ENCODE measurements around the gene ARHGEF28. TPM values are rescaled to one million over a fixed set of nuclear protein-coding genes. Genes with fewer than 3 reads are reported as not detected.

ARHGEF28 gene
- total and polyA plus RNA-seq, 2 of the 13 experiments (the other 11 are each of a cell fraction or from before 2014, with no cell fraction given), result 17.4 to 34.1 TPM

- ChIA-PET CTCF (ENCODE audit: low intra/inter-chr PET ratio, low total read pairs) (interaction anchor here (1.0 kb wide), 1 partner anchor 704 kb away, joined by 4 read pairs; no protein-coding TSS in a partner anchor), POLR2A (no interaction called here)
- Histone ChIP-seq H3K9ac (ENCODE audit: insufficient read depth, low read depth, low read length) (no peak overlapping the region), H3K27ac (ENCODE audit: extremely low read length, insufficient read depth, low read length) (no peak overlapping the region), H4K20me1 (ENCODE audit: insufficient read depth, low read length) (no peaks in the 10 kb centered on the region), H3K4me1 (ENCODE audit: insufficient read depth, low read length) (peaks cover 36% of the 10 kb centered on the region), H3K27me3 (ENCODE audit: control insufficient read depth in 1 of 2, insufficient read depth in 2 of 2, low read length in 2 of 2) (no peaks in the 10 kb centered on the region), H3K4me3 (replicated peaks in 1 of 3; ENCODE audit: insufficient read depth in 1 of 3, low read depth in 2 of 3, low read length in 3 of 3) (no peak overlapping the region), H3K36me3 (replicated peaks in 1 of 2; ENCODE audit: control insufficient read depth in 1 of 2, insufficient read depth in 2 of 2, low read length in 2 of 2) (peaks cover 2 to 12% of the 10 kb centered on the region in 2 experiments; a peak in 2 of 5 replicates), H3K4me2 (ENCODE audit: low read depth, low read length) (no peak overlapping the region), H3K79me2 (ENCODE audit: insufficient read depth, low read length) (no peaks in the 10 kb centered on the region), H2AFZ (ENCODE audit: low read length) (no peak overlapping the region), H3K9me3 (ENCODE audit: low read length) (peaks cover 4% of the 10 kb centered on the region; the same call in 1 of the 2 replicates)
- 87% methylated on average over 7 of the region's 7 CpGs for WGBS (ENCODE audit: low lambda C conversion rate)
- DNase-seq (ENCODE audit: low spot score) (no peak), FAIRE-seq (no peak), ATAC-seq (no peak)
- intact Hi-C loops (cut with micrococcal nuclease; ENCODE audit: unreplicated experiment), result no loop called here
- in situ Hi-C loops (cut with HindIII; ENCODE audit: extremely low pct_ligation_motif_present, low pct_unique_long_range_greater_than_20kb), result no loop called here
- no peak for TF ChIP-seq SIN3B (IDR thresholded peaks at IDR 0.05; ENCODE audit: low read length)
- 0 out of 2 replicates have a peak, but pooled peaks have one; percentile 2 for TF ChIP-seq SMC3 (IDR thresholded peaks at IDR 0.05; ENCODE audit: low read length)
- TF ChIP-seq STAG1 (CRISPR knock-in tag; IDR thresholded peaks at IDR 0.05), result peak; percentile 41
- peak; percentile 38 for TF ChIP-seq CTCF (CRISPR knock-in tag; IDR thresholded peaks at IDR 0.05)
- BruUV-seq (replicated peaks), result no TSS peak
Measured at GRCh38 chr5:73945505-73945904, 319.5 kb downstream of the ARHGEF28 start.

- FAIRE-seq (peak; percentile 88), DNase-seq (ENCODE audit: low spot score) (peak; percentile 75), ATAC-seq (peak; percentile 80)
- H3K27me3 ChIP-seq (ENCODE audit: control insufficient read depth in 1 of 2, insufficient read depth in 2 of 2, low read length in 2 of 2), result no peaks in the 10 kb centered on the region
- no peak overlapping the region for H3K9ac ChIP-seq (ENCODE audit: insufficient read depth, low read depth, low read length)
- CTCF ChIA-PET (ENCODE audit: low intra/inter-chr PET ratio, low total read pairs), result interaction anchor here (0.9 kb wide), 1 partner anchor 695 kb away, joined by 3 read pairs; the partner anchor contains the start of gene ENC1
- H3K9me3 ChIP-seq (ENCODE audit: low read length), result peaks cover 4% of the 10 kb centered on the region; the same call in 1 of the 2 replicates
- POLR2A ChIA-PET, result no interaction called here
- no peak overlapping the region for H3K27ac ChIP-seq (ENCODE audit: extremely low read length, insufficient read depth, low read length)
- no TSS peak for BruUV-seq (replicated peaks)
- intact Hi-C loops (cut with micrococcal nuclease; ENCODE audit: unreplicated experiment) (no loop called here), in situ Hi-C loops (cut with HindIII; ENCODE audit: extremely low pct_ligation_motif_present, low pct_unique_long_range_greater_than_20kb) (no loop called here)
- 3% methylated on average over 5 of the region's 5 CpGs for WGBS (ENCODE audit: low lambda C conversion rate)
- H3K4me2 ChIP-seq (ENCODE audit: low read depth, low read length), result peak overlapping the region; percentile 20; the same call in 1 of the 2 replicates
- H3K4me3 ChIP-seq (replicated peaks in 1 of 3; ENCODE audit: insufficient read depth in 1 of 3, low read depth in 2 of 3, low read length in 3 of 3), result no peak overlapping the region
- H3K36me3 ChIP-seq (replicated peaks in 1 of 2; ENCODE audit: control insufficient read depth in 1 of 2, insufficient read depth in 2 of 2, low read length in 2 of 2), result peaks cover 0 to 5% of the 10 kb centered on the region in 2 experiments; a peak in 2 of 5 replicates
- H4K20me1 ChIP-seq (ENCODE audit: insufficient read depth, low read length), result no peaks in the 10 kb centered on the region
- H3K79me2 ChIP-seq (ENCODE audit: insufficient read depth, low read length), result no peaks in the 10 kb centered on the region
- H3K4me1 ChIP-seq (ENCODE audit: insufficient read depth, low read length), result peaks cover 36% of the 10 kb centered on the region
- H2AFZ ChIP-seq (ENCODE audit: low read length), result no peak overlapping the region
- TF ChIP-seq HNF1B (CRISPR knock-in tag; IDR thresholded peaks at IDR 0.05), result no peak
- TF ChIP-seq CREBL2 (CRISPR knock-in tag; IDR thresholded peaks at IDR 0.05; ENCODE audit: borderline replicate concordance), result no peak
- no peak for TF ChIP-seq ZNF619 (CRISPR knock-in tag; IDR thresholded peaks at IDR 0.05)
- no peak for TF ChIP-seq ZNF720 (CRISPR knock-in tag; IDR thresholded peaks at IDR 0.05)
- TF ChIP-seq ZNF691 (CRISPR knock-in tag; IDR thresholded peaks at IDR 0.05; ENCODE audit: borderline replicate concordance, low read depth), result no peak
- peak; percentile 73 for TF ChIP-seq TCF7 (IDR thresholded peaks at IDR 0.05; ENCODE audit: low read depth)
Measured at GRCh38 chr5:73946278-73946677, 320.3 kb downstream of the ARHGEF28 start.
